VCaP (cell line): ENCODE measurements around the gene ILK.

Experiments
- H3K27ac ChIP-seq: fragments of 450-650 bp; 2 replicates; pipeline ENCODE4 v1.5.1; 2017
- TF ChIP-seq, protein P1 (sequence below): fragments of 450-650 bp; conservative IDR thresholded peaks from 2 replicates; pipeline ENCODE4 v1.5.1; 2017; ENCODE audit warnings: mild to moderate bottlenecking, moderate library complexity

Gene ILK

DNA sequence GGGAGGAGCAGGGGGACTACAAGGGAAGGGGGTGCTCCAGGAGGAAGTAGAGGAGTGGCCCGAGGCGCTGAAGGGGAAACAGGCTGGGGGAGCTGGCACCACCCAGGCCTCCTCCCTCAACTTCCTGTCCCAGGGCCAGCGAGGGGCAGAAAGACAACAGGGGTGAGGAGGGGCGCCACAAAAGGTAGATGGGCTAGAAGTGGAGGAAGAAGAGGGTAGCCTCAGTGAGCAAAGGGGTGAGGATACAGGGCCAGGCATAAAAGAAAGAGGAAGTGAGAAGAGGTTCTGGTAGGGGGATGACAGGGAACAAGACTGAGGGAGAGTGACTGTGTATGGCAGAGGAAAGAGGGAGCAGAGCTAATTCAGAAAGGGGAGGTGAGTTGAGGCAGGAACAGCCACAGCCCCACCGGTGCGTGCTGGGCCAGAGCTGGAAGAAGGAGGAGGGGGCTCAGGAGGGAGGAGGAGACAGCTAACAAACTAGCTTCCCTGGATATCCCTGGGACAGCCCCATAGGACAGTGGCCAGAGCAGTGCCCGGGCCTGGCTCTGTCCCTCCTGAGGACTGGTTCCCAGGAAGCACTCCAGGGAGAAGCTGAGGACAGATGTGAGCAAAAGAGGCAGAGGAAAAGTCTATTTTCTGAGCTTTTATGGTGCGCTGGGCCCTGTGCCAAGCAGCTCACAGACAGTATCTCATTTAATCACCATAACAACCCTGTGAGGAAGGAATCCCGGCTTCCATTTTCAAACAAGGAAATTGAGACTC lies 43.5 kb downstream of the ILK start:
- H3K27ac ChIP-seq = no peak overlapping the region
- TF ChIP-seq, protein P1, sequence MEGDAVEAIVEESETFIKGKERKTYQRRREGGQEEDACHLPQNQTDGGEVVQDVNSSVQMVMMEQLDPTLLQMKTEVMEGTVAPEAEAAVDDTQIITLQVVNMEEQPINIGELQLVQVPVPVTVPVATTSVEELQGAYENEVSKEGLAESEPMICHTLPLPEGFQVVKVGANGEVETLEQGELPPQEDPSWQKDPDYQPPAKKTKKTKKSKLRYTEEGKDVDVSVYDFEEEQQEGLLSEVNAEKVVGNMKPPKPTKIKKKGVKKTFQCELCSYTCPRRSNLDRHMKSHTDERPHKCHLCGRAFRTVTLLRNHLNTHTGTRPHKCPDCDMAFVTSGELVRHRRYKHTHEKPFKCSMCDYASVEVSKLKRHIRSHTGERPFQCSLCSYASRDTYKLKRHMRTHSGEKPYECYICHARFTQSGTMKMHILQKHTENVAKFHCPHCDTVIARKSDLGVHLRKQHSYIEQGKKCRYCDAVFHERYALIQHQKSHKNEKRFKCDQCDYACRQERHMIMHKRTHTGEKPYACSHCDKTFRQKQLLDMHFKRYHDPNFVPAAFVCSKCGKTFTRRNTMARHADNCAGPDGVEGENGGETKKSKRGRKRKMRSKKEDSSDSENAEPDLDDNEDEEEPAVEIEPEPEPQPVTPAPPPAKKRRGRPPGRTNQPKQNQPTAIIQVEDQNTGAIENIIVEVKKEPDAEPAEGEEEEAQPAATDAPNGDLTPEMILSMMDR = no peak

DNA sequence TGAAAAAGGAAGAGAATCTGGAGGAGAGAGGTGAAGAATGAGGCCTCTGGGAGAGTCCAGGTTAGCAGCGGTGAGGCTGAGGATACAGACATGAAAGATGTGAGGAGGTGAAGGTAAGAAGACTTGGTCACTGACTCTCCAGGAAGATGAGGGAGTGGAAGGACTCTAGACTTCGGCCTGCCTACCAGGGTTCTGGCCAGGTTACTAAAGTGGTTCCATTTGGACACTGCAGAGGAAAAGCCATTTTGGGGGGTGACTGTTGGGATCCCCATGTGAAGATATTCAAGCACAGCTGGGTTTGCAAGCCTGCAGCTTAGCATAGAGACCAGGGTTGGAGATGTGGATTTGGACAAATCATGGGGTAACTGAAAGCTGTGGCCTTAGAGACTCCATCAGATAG lies 44.3 kb downstream of the ILK start:
- TF ChIP-seq, protein P1 = no peak
- H3K27ac ChIP-seq = no peak overlapping the region

DNA sequence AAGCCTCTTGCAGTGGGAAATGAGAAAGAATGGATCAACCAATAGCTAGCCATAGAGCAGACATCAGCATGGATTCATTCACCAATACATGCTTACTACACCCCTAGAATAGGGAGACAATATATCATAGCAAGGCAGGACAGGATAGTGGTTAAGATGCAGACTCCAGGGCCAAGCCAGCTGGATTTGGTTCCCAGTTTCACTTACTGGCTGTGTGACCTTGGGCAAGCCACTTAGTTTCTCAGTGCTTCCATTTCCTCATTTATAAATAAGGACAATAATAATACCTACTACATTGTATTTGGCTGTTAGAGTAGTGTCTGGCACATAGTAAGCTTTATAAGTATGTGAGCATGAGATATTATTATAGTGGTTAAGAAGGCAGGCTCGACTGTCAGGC lies 44.9 kb downstream of the ILK start:
- TF ChIP-seq, protein P1 = no peak
- H3K27ac ChIP-seq = no peak overlapping the region

DNA sequence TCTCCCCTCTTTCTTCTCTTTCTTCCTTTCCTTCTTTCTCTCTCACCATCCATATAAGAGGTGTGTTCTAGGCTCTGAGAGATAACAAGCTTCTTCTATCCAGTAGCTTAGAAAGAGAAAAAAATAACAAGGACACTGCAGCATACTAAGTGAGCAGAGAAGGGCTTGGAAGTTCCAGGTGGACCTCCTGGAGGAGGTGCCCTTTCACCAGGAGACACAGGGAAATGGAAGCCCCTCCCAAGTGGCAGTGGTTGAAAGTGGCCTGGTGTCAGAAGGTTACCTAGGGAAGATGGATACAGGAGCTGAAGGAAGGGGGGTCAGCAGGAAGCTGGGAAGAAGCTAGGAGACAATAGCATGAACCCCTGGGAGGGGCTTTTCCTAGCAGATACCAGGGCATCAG lies 46.5 kb downstream of the ILK start:
- TF ChIP-seq, protein P1 = no peak
- no peak overlapping the region for H3K27ac ChIP-seq

DNA sequence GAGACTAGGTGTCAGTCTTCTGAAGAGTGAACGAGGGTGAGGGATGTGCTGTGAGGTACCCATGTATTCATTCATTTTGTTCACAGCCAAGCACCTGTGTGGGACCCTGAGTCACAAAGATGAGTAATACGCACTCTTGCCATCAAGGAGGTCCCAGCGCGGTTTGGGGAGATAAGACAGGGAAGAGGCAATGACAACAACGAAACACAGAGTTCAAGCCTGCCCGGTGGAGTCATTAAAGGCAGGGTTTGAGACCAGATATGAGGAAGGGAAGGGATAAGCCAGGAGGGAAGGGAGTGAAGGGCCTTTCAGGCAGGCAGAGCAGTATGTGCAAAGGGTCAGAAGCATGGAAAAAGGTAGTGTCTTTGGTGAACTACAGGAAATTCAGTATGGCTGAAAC lies 47.4 kb downstream of the ILK start:
- H3K27ac ChIP-seq = no peak overlapping the region
- TF ChIP-seq, protein P1 = no peak

DNA sequence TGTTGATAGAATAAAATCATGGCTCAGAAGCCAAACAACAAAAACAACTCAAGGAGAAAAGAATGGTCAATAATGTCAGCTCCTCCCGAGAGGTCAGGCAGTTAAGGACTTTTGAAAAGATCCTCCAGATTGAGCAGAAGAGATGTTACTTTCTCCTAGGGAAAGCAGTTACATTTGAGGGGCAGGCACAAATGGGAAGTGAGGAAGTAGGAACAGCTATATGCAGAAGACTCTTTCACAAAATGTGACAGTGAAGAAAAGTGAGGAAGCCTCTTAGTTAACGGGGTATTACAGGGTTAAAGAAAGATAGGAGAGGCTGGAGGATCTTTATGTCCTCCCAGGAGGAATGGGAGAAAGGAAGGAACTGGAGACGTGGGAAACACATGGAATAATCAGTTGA lies 48.6 kb downstream of the ILK start:
- no peak overlapping the region for H3K27ac ChIP-seq
- TF ChIP-seq, protein P1 = no peak

DNA sequence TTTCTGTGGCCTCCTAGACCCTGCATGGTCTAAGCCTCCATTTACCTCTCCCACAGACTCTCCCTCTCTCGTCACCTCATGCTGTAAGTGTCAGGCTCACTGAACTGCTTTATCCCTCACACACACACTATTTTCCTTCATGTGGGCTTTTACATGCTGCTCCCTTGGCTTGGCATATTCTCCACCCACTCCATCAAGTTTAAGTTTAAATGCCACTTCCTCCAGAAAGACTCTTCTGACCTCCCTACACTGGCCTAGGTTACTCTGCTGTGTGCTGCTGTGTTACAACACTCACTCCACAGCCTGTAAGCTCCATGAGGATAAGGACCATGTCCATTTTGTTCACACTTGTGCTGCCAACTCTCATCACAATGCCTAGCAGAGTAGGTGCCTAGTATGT lies 49.5 kb downstream of the ILK start:
- H3K27ac ChIP-seq = no peak overlapping the region
- TF ChIP-seq, protein P1 = no peak
